22Rv1 (cell line): ENCODE results near the gene CDKL2.

Experiments
- CTCF ChIP-seq: fragments of 450-650 bp; IDR thresholded peaks from 2 replicates; pipeline ENCODE4 v1.5.1; 2017; ENCODE audit warnings: mild to moderate bottlenecking
- ZFX ChIP-seq: fragments of 450-650 bp; IDR thresholded peaks from 2 replicates; pipeline ENCODE4 v1.6.1; 2017; ENCODE audit warnings: antibody characterized with exemption, borderline replicate concordance

DNA sequence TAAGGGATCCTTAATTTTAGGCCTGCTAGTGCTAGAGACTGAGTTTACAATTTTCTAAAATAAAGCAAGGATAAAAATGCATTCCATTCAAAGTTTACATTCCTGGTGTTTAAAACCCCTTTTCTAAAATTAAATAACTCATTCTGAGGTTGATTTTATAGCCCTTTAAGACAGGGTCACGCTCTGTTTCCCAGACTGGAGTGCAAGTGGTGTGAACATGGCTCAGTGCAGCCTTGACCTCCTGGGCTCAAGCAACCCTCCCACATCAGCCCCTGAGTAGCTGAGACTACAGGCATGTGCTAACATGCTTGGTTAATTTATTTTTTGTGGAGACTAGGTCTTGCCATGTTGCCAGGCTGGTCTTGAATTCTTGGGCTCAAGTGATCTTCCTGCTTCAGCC lies 6.8 kb upstream of the CDKL2 start:
- no peak for TF ChIP-seq CTCF
- TF ChIP-seq ZFX, result no peak
